ENCODE measurements around the gene IGF2BP2. TPM values are rescaled to one million over a fixed set of nuclear protein-coding genes. Genes with fewer than 3 reads are reported as not detected.

The IGF2BP2 gene
- total and polyA plus RNA-seq, 2 of the 13 experiments (the other 11 are each of a cell fraction or from before 2014, with no cell fraction given), result 6.5 to 46.0 TPM

- Histone ChIP-seq H3K9ac (ENCODE audit: insufficient read depth, low read depth, low read length) (no peak overlapping the region), H3K4me2 (ENCODE audit: low read depth, low read length) (no peak overlapping the region), H3K36me3 (replicated peaks in 1 of 2; ENCODE audit: control insufficient read depth in 1 of 2, insufficient read depth in 2 of 2, low read length in 2 of 2) (no peaks in the 10 kb centered on the region), H3K27ac (ENCODE audit: extremely low read length, insufficient read depth, low read length) (no peak overlapping the region), H3K4me1 (ENCODE audit: insufficient read depth, low read length) (peaks cover 38% of the 10 kb centered on the region), H3K9me3 (ENCODE audit: low read length) (0 out of 2 replicates have a peak, but pooled peaks cover 2% of the 10 kb centered on the region), H4K20me1 (ENCODE audit: insufficient read depth, low read length) (no peaks in the 10 kb centered on the region), H3K79me2 (ENCODE audit: insufficient read depth, low read length) (no peaks in the 10 kb centered on the region), H3K27me3 (ENCODE audit: control insufficient read depth in 1 of 2, insufficient read depth in 2 of 2, low read length in 2 of 2) (no peaks in the 10 kb centered on the region; a peak in 1 of 5 replicates), H3K4me3 (replicated peaks in 1 of 3; ENCODE audit: insufficient read depth in 1 of 3, low read depth in 2 of 3, low read length in 3 of 3) (no peak overlapping the region), H2AFZ (ENCODE audit: low read length) (no peak overlapping the region)
- WGBS (ENCODE audit: low lambda C conversion rate), result 92% methylated on average over 3 of the region's 3 CpGs
- TF ChIP-seq HNRNPL (IDR thresholded peaks at IDR 0.05; ENCODE audit: low read depth, low read length), result no peak
- TF ChIP-seq ZC3H4 (CRISPR knock-in tag; IDR thresholded peaks at IDR 0.05; ENCODE audit: borderline replicate concordance), result no peak
- TF ChIP-seq ZNF451 (CRISPR knock-in tag; IDR thresholded peaks at IDR 0.05), result no peak
- no peak for TF ChIP-seq NFRKB (IDR thresholded peaks at IDR 0.05)
- no peak for TF ChIP-seq TGIF2 (CRISPR knock-in tag; IDR thresholded peaks at IDR 0.05)
- TF ChIP-seq ZNF329 (CRISPR knock-in tag; IDR thresholded peaks at IDR 0.05; ENCODE audit: low read depth), result no peak
- TF ChIP-seq, protein P1, sequence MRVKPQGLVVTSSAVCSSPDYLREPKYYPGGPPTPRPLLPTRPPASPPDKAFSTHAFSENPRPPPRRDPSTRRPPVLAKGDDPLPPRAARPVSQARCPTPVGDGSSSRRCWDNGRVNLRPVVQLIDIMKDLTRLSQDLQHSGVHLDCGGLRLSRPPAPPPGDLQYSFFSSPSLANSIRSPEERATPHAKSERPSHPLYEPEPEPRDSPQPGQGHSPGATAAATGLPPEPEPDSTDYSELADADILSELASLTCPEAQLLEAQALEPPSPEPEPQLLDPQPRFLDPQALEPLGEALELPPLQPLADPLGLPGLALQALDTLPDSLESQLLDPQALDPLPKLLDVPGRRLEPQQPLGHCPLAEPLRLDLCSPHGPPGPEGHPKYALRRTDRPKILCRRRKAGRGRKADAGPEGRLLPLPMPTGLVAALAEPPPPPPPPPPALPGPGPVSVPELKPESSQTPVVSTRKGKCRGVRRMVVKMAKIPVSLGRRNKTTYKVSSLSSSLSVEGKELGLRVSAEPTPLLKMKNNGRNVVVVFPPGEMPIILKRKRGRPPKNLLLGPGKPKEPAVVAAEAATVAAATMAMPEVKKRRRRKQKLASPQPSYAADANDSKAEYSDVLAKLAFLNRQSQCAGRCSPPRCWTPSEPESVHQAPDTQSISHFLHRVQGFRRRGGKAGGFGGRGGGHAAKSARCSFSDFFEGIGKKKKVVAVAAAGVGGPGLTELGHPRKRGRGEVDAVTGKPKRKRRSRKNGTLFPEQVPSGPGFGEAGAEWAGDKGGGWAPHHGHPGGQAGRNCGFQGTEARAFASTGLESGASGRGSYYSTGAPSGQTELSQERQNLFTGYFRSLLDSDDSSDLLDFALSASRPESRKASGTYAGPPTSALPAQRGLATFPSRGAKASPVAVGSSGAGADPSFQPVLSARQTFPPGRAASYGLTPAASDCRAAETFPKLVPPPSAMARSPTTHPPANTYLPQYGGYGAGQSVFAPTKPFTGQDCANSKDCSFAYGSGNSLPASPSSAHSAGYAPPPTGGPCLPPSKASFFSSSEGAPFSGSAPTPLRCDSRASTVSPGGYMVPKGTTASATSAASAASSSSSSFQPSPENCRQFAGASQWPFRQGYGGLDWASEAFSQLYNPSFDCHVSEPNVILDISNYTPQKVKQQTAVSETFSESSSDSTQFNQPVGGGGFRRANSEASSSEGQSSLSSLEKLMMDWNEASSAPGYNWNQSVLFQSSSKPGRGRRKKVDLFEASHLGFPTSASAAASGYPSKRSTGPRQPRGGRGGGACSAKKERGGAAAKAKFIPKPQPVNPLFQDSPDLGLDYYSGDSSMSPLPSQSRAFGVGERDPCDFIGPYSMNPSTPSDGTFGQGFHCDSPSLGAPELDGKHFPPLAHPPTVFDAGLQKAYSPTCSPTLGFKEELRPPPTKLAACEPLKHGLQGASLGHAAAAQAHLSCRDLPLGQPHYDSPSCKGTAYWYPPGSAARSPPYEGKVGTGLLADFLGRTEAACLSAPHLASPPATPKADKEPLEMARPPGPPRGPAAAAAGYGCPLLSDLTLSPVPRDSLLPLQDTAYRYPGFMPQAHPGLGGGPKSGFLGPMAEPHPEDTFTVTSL (CRISPR knock-in tag; IDR thresholded peaks at IDR 0.05; ENCODE audit: borderline replicate concordance), result no peak
- TF ChIP-seq NR1H2 (CRISPR knock-in tag; IDR thresholded peaks at IDR 0.05; ENCODE audit: borderline replicate concordance, low read depth), result no peak
- TF ChIP-seq, protein P2, sequence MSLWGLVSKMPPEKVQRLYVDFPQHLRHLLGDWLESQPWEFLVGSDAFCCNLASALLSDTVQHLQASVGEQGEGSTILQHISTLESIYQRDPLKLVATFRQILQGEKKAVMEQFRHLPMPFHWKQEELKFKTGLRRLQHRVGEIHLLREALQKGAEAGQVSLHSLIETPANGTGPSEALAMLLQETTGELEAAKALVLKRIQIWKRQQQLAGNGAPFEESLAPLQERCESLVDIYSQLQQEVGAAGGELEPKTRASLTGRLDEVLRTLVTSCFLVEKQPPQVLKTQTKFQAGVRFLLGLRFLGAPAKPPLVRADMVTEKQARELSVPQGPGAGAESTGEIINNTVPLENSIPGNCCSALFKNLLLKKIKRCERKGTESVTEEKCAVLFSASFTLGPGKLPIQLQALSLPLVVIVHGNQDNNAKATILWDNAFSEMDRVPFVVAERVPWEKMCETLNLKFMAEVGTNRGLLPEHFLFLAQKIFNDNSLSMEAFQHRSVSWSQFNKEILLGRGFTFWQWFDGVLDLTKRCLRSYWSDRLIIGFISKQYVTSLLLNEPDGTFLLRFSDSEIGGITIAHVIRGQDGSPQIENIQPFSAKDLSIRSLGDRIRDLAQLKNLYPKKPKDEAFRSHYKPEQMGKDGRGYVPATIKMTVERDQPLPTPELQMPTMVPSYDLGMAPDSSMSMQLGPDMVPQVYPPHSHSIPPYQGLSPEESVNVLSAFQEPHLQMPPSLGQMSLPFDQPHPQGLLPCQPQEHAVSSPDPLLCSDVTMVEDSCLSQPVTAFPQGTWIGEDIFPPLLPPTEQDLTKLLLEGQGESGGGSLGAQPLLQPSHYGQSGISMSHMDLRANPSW (CRISPR knock-in tag; IDR thresholded peaks at IDR 0.05; ENCODE audit: borderline replicate concordance), result no peak
- TF ChIP-seq TRIM22 (IDR thresholded peaks at IDR 0.05), result no peak
- ChIA-PET CTCF (ENCODE audit: low intra/inter-chr PET ratio, low total read pairs) (no interaction called here), POLR2A (no interaction called here)
- ATAC-seq, result no peak
- no peak for FAIRE-seq
- intact Hi-C loops (cut with micrococcal nuclease; ENCODE audit: unreplicated experiment), result no loop called here
- DNase-seq (ENCODE audit: low spot score), result no peak
- in situ Hi-C loops (cut with HindIII; ENCODE audit: extremely low pct_ligation_motif_present, low pct_unique_long_range_greater_than_20kb), result no loop called here
- BruUV-seq (replicated peaks), result no TSS peak
Measured at GRCh38 chr3:185851046-185851445, 26.2 kb upstream of the IGF2BP2 start.
